Inflammatory macrophage treated with lipopolysaccharide for 1 hour (primary cell): Measurements from ENCODE around the gene TEKTIP1.
"Not testable (repeated sequence)": the region's sequence is repeated elsewhere in the genome, so short reads cannot be mapped to it uniquely, and the experiment has no call there.

Source experiments
- DNase-seq, 2 donors: peaks; one replicate each; pipeline ENCODE4 v3.0.0-alpha.2; 2020 to 2022

Gene TEKTIP1

GRCh38 chr19:3563709-3564524, 24.9 kb downstream of the TEKTIP1 start:
- peak; percentile 44 to 83 for DNase-seq

GRCh38 chr19:3565139-3565538, 26.2 kb downstream of the TEKTIP1 start:
- no peak for DNase-seq

GRCh38 chr19:3570042-3570441, 31.1 kb downstream of the TEKTIP1 start:
- not testable (repeated sequence) for DNase-seq

- DNase-seq = peak; percentile 72 to 92
Observed at GRCh38 chr19:3570606-3571011, 31.6 kb downstream of the TEKTIP1 start.

- DNase-seq = peak; percentile 99 to 100
Observed at GRCh38 chr19:3572132-3572854, 33.3 kb downstream of the TEKTIP1 start.

- no peak for DNase-seq
Observed at GRCh38 chr19:3572855-3573161, 33.8 kb downstream of the TEKTIP1 start, which contains the start of gene HMG20B. Gene HMG20B, plus strand, starts transcription at chr19:3572944. Its CDS starts 366 bp downstream, at chr19:3573310.

- no peak for DNase-seq
Observed at GRCh38 chr19:3573162-3573857, 34.3 kb downstream of the TEKTIP1 start.

GRCh38 chr19:3573858-3574637, 35.1 kb downstream of the TEKTIP1 start:
- peak; percentile 99 to 100 for DNase-seq

GRCh38 chr19:3575260-3575741, 36.3 kb downstream of the TEKTIP1 start:
- no peak for DNase-seq

- no peak for DNase-seq
Observed at GRCh38 chr19:3575949-3576673, 37.1 kb downstream of the TEKTIP1 start.

GRCh38 chr19:3576696-3577443, 37.9 kb downstream of the TEKTIP1 start:
- DNase-seq = no peak

- no peak for DNase-seq
Observed at GRCh38 chr19:3577723-3578344, 38.9 kb downstream of the TEKTIP1 start.

GRCh38 chr19:3578390-3578789, 39.4 kb downstream of the TEKTIP1 start:
- no peak for DNase-seq

GRCh38 chr19:3580156-3580934, 41.4 kb downstream of the TEKTIP1 start:
- DNase-seq = peak; percentile 46 to 86

- DNase-seq = not testable (repeated sequence)
Observed at GRCh38 chr19:3581792-3582191, 42.8 kb downstream of the TEKTIP1 start.

- not testable (repeated sequence) for DNase-seq
Observed at GRCh38 chr19:3584036-3584802, 45.2 kb downstream of the TEKTIP1 start.

- no peak for DNase-seq
Observed at GRCh38 chr19:3585301-3586126, 46.5 kb downstream of the TEKTIP1 start, which contains the start of gene GIPC3. Gene GIPC3, plus strand, starts transcription at chr19:3585478. Its CDS starts 120 bp downstream, at chr19:3585598.

- peak in 1 of 2 donors; percentile 39 for DNase-seq
Observed at GRCh38 chr19:3586127-3586626, 47.2 kb downstream of the TEKTIP1 start.
